GM12864 (cell line): ENCODE results near the gene PAPSS2.

Experiments used
- DNase-seq: peaks from one replicate; pipeline ENCODE4 v3.0.0-alpha.2; 2011; ENCODE audit warnings: low read depth
- H3K4me3 ChIP-seq: 2 replicates; pipeline ENCODE4 v1.5.1; 2011; ENCODE audit warnings: mild to moderate bottlenecking, low read depth, low read length, control low read depth
- CTCF ChIP-seq: IDR thresholded peaks from 2 replicates; pipeline ENCODE4 v1.5.1; 2011; ENCODE audit warnings: low read depth, mild to moderate bottlenecking, moderate library complexity, low read length, control low read depth, inconsistent platforms; ENCODE audit errors: missing control alignments

PAPSS2 gene

GRCh38 chr10:87630171-87630570, 29.5 kb upstream of the PAPSS2 start:
- H3K4me3 ChIP-seq = no peak overlapping the region
- no peak for TF ChIP-seq CTCF
- DNase-seq = no peak

GRCh38 chr10:87632454-87632853, 27.2 kb upstream of the PAPSS2 start:
- DNase-seq = no peak
- TF ChIP-seq CTCF = no peak
- H3K4me3 ChIP-seq = no peak overlapping the region

DNA sequence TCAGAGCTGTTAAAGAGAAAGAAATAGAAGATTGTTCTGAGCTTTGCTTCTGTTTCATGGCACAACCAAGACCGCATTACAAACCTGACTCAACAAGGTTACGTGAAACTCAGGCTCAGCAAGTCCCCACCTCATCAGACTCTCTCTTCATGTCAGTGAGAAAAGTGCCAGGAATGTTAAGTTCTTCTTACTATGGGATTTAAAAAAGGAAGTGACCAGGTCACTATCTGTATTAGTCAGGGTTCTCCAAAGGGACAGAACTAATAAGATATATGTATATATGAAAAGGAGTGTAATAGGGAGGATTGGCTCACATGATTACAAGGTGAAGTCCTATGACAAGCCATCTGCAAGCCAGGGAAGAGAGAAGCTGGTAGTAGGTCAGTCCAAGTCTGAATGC, 25.4 kb upstream of the PAPSS2 start:
- TF ChIP-seq CTCF = no peak
- DNase-seq = no peak
- H3K4me3 ChIP-seq = no peak overlapping the region

GRCh38 chr10:87635498-87636312, 24.0 kb upstream of the PAPSS2 start:
- no peak overlapping the region for H3K4me3 ChIP-seq
- peak; percentile 52 for DNase-seq
- no peak for TF ChIP-seq CTCF

DNA sequence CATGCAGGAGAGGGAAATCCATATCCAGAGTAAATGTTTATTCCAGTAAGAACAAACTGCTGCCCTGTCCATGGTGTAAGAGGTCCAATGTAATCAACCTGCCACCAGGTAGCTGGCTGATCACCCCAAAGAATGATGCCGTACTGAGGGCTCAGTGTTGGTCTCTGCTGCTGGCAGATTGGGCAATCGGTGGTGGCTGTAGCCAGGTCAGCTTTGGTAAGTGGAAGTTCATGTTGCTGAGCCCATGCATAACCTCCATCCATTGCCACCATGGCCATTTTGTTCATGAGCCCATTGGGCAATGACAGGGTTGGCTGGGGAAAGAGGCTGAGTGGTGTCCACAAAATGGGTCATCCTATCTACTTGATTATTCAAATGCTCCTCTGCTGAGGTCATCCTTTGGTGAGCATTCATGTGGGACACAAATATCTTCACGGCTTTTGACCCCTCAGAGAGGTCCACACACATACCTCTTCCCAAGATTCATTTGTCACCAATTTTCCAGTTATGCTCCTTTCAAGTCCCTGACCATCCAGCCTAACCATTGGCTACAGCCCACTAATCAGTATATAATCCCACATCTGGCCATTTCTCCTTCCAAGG, 23.3 kb upstream of the PAPSS2 start:
- no peak overlapping the region for H3K4me3 ChIP-seq
- DNase-seq = no peak
- TF ChIP-seq CTCF = no peak

DNA sequence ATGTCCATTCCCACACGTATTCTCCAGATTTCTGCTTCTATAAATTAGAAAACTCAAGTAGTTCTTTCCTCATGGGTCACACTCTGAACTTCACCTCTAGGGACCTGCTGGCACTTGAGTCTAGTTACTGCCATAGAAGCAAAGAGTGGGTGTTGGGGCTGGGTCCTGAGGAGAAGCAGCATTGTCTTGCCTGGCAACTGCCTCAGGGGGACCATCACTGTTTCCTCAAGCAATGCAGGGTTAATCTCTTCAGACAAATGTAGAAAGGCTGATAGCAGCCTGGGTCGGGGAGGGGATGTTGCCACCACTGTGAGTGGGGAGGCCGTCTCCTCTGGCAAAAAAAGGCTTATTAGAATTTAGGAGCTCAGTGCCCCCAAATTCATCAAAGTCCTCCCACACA, 20.2 kb upstream of the PAPSS2 start:
- no peak for DNase-seq
- no peak for TF ChIP-seq CTCF

GRCh38 chr10:87640043-87640442, 19.6 kb upstream of the PAPSS2 start:
- DNase-seq = no peak
- no peak overlapping the region for H3K4me3 ChIP-seq
- no peak for TF ChIP-seq CTCF

More for the DNA sequence above, 20.2 kb upstream of the PAPSS2 start:
- H3K4me3 ChIP-seq = no peak overlapping the region
